Large intestine (tissue), 3 donors: ENCODE data around the gene EIF3CL. TPM values are rescaled to one million over a fixed set of nuclear protein-coding genes. Genes with fewer than 3 reads are reported as not detected.
A peak's percentile ranks its signal among the peaks of the same experiment; 100 is the strongest.
"Not testable (repeated sequence)": the region's sequence is repeated elsewhere in the genome, so short reads cannot be mapped to it uniquely, and the experiment has no call there.

Source experiments
- DNase-seq, 2 donors: peaks; one replicate each; pipeline versions ENCODE4 v3.0.0 to v3.0.0-alpha.2; 2013
- H3K27ac ChIP-seq: one replicate; pipeline ENCODE4 v1.5.1; 2013; ENCODE audit warnings: low read length
- H3K27me3 ChIP-seq: 2 replicates; pipeline ENCODE4 v1.6.1; 2013; ENCODE audit warnings: low read length; ENCODE audit not compliant: control insufficient read depth, insufficient read depth
- H3K36me3 ChIP-seq: 2 replicates; pipeline ENCODE4 v1.6.1; 2013; ENCODE audit warnings: low read length; ENCODE audit not compliant: control insufficient read depth, insufficient read depth
- H3K4me1 ChIP-seq: one replicate; pipeline ENCODE4 v1.6.1; 2013; ENCODE audit warnings: low read length; ENCODE audit not compliant: control insufficient read depth, insufficient read depth
- H3K4me3 ChIP-seq: one replicate; pipeline ENCODE4 v1.5.1; 2013; ENCODE audit warnings: low read length
- H3K9me3 ChIP-seq: one replicate; pipeline ENCODE4 v1.6.1; 2013; ENCODE audit warnings: mild to moderate bottlenecking, low read depth, low read length, moderate library complexity; ENCODE audit not compliant: control insufficient read depth
- WGBS: methylation state at CpG from one replicate; pipeline ENCODE4 v1.1.5; 2013; ENCODE audit warnings: low lambda C conversion rate; ENCODE audit not compliant: insufficient coverage; 5-methylcytosine and 5-hydroxymethylcytosine counted together
- polyA plus RNA-seq: library from polyadenylated mRNA; unstranded; fragments of 120-200 nt; gene quantifications from one replicate; pipeline ENCODE4 v1.2.1, GENCODE V29; 2013

Gene EIF3CL
- polyA plus RNA-seq, 1 donor, result 73.4 TPM

DNA sequence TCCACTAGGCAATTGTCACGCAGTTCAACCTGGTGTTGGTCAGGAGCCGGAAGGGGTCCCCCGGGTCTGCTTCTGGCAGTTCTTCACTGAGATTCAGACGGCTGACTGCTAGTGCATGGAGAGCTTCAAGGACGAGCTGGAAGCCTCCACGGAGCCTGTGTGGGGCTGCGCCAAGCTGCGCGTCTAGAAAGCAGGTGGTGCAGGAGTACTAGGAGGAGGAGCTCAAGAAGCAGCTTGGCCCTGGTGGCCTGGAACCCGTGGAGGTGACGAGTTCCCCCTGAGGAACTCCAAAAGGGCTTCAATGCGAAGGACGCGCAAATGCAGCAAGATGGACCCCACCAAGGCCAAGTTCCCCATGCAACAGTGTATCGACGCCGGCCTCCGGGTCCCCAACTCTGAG lies 10.9 kb upstream of the EIF3CL start:
- not testable (repeated sequence) for H3K4me3 ChIP-seq, H3K27me3 ChIP-seq, H3K27ac ChIP-seq, H3K36me3 ChIP-seq, H3K4me1 ChIP-seq, H3K9me3 ChIP-seq
- DNase-seq, result peak in 1 of 2 donors; percentile 0
- WGBS, result no CpG with 5 or more reads among the region's 18 CpGs

- not testable (repeated sequence) for H3K9me3 ChIP-seq, H3K4me3 ChIP-seq, H3K27ac ChIP-seq, H3K36me3 ChIP-seq, DNase-seq, H3K27me3 ChIP-seq, H3K4me1 ChIP-seq
- no CpG with 5 or more reads among the region's 7 CpGs for WGBS
These were observed 9.9 kb upstream of the EIF3CL start for GRCh38 chr16:28413585-28413984.

DNA sequence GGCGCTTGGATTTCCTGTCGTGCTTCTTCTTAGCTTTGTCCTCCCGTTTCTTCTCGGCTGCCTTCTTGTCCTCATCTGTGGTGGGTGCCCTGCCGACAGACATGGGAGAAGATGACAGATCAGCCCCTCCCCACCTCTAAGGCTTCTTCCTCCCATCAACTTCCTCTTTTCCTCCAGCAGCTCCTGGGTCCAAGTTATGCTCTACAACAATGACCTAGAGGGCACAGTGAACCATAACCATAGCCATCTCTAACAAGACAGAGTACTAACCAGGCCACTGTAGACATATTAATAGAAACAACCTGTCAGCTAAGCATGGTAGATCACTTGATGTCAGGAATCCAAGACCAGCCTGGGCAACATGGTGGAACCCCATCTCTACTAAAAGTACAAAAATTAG lies 11.6 kb downstream of the EIF3CL start:
- not testable (repeated sequence) for H3K4me1 ChIP-seq, H3K4me3 ChIP-seq, H3K27ac ChIP-seq, DNase-seq, H3K36me3 ChIP-seq, H3K27me3 ChIP-seq, H3K9me3 ChIP-seq
- no CpG with 5 or more reads among the region's 5 CpGs for WGBS

DNA sequence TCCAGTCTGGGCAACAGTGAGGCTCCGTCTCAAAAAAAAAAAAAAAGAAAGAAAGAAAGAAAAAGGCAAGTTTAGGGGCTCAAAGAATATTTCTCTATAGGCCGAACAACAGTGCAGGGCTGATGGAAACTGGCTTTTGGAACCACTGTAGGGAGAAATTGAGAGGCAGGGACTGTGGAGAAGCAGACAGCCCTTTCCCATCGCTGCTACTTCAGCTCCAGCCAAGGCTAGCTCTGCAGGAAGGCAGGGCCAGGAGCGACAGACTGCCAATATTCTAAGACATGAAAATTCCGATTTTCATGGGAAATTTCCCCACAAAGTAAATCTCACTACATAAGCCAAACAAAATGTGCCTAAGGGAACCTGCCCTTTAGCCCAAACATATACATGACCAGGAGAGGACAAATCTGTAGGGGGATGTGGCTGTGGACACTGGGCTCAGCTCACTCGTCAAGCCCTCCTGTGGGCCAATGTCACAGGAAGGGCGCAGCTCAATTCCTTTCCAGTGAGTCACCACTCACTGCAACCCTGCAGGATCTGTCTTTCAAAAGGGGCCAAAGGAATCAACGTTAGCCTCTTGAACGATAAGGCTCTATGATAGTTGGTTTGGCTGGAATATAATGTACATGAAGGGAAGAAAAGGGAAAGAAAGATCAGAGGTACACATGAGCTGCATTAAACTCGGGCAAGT lies 21.3 kb downstream of the EIF3CL start:
- WGBS, result no CpG with 5 or more reads among the region's 10 CpGs
- not testable (repeated sequence) for H3K36me3 ChIP-seq, H3K4me3 ChIP-seq, H3K4me1 ChIP-seq, H3K9me3 ChIP-seq, H3K27ac ChIP-seq, H3K27me3 ChIP-seq, DNase-seq

DNA sequence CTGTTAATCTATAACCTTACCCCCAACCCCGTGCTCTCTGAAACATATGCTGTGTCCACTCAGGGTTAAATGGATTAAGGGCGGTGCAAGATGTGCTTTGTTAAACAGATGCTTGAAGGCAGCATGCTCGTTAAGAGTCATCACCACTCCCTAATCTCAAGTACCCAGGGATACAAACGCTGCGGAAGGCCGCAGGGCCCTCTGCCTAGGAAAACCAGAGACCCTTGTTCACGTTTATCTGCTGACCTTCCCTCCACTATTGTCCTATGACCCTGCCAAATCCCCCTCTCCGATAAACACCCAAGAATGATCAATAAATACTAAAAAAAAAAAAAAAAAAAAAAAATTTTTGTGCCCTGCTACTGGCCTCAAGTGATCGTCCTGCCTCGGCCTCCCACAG lies 25.8 kb downstream of the EIF3CL start:
- H3K9me3 ChIP-seq, H3K36me3 ChIP-seq, H3K4me3 ChIP-seq, H3K27me3 ChIP-seq, DNase-seq, H3K4me1 ChIP-seq, H3K27ac ChIP-seq: not testable (repeated sequence)
- WGBS, result no CpG with 5 or more reads among the region's 10 CpGs

DNA sequence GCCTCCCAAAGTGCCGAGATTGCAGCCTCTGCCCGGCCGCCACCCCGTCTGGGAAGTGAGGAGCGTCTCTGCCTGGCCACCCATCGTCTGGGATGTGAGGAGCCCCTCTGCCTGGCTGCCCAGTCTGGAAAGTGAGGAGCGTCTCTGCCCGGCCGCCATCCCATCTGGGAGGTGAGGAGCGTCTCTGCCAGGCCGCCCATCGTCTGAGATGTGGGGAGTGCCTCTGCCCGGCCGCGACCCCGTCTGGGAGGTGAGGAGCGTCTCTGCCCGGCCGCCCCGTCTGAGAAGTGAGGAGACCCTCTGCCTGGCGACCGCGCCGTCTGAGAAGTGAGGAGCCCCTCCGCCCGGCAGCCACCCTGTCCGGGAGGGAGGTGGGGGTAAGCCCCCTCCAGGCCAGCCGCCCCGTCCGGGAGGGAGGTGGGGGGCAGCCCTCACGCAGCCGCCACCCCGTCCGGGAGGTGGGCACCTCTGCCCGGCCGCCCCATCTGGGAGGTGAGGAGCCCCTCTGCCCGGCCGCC lies 26.5 kb downstream of the EIF3CL start:
- H3K9me3 ChIP-seq, H3K27ac ChIP-seq, DNase-seq, H3K36me3 ChIP-seq, H3K4me1 ChIP-seq, H3K27me3 ChIP-seq, H3K4me3 ChIP-seq: not testable (repeated sequence)
- no CpG with 5 or more reads among the region's 38 CpGs for WGBS

- not testable (repeated sequence) for H3K4me1 ChIP-seq, H3K36me3 ChIP-seq, H3K27ac ChIP-seq, H3K4me3 ChIP-seq, H3K9me3 ChIP-seq, DNase-seq, H3K27me3 ChIP-seq
- WGBS, result no CpG with 5 or more reads among the region's 8 CpGs
These were observed 28.5 kb downstream of the EIF3CL start for GRCh38 chr16:28375115-28375514.

DNA sequence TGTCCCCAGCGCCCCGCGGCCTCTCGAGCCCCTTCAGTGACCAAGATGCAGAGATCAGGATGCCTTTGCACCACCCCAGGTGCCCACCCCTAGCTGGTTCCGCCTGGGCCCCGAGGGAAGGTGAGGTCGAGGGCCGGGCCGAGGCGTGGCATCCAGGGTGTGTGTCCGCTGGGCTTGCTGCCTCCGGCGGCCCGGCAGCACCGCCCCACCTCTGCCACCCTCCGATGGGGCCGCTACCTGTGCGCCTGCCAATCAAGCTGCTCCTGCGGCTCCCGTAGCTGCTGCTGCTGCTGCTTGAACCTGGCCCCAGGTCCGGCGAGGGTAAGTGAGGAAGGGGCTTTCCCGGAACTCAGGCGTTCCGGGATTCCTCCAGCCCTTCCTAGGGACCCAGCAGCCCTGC lies 29.4 kb downstream of the EIF3CL start:
- H3K27ac ChIP-seq, DNase-seq, H3K4me1 ChIP-seq, H3K9me3 ChIP-seq, H3K36me3 ChIP-seq, H3K27me3 ChIP-seq, H3K4me3 ChIP-seq: not testable (repeated sequence)
- no CpG with 5 or more reads among the region's 25 CpGs for WGBS

DNA sequence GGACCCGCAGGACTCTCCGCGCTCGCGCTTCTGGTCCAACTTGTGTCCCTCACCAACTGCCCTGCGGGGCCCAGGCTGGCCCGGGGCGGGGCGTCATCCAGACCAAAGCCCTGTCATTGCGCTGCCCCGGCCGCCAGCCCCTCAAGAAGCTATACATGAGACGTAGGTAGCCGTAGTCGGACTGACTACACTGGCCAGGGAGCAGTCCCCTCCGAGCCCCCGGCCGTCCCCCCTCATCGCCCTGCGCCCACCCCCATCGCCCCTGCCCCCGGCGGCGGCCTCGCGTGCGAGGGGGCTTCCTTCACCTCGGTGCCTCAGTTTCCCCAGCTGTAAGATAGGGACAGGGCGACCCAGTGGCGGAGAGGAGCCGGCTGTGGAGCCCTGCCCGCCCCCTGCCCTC lies 35.7 kb downstream of the EIF3CL start:
- H3K4me1 ChIP-seq, result not testable (repeated sequence)
- peak in 1 of 2 donors; percentile 0 for DNase-seq
- no CpG with 5 or more reads among the region's 32 CpGs for WGBS

DNA sequence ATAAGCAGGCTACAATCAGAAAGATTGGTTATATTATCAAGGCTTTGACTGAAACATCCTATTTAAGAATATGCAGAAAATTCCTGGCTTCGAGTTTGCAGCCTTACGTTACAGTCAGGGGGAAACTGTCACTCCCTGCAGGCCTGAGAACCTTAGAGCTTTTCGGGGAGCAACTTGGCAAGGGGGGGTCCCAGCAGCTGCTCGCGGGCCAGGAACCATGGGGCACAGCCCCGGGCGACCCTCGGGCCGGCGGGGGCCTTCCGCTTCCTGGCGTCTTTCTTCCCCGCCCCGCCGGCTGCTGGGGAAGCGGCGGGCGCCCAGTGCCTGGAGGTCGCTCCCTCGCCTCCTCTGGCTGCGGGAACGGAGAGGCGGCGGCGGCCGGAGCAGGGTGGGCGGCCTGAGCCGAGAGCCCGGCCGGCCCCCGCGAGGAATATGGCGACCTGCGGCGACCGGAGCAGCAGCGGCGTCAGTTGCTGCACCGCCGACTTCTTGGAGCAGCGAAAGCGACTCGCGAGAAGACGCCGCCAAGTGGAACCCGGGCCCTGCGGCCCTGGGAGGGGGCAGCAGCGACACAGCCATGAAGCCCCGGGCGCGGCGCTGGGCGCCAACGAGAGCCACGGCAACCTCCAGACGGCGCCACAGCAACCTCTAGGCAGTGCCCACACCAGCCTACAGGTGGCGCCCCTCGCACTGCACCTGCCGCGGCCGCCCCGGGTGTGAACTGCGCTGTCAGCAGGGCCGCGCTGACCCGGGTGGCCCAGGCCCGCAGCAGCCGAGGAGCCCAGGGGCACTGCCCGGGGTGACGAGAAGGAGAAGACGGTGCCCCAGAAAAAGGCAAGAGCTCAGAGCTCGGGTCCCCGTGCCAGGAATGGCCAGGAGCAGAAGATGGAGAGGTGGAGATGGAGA lies 39.1 kb downstream of the EIF3CL start:
- H3K9me3 ChIP-seq, H3K27me3 ChIP-seq, DNase-seq, H3K4me3 ChIP-seq, H3K27ac ChIP-seq, H3K36me3 ChIP-seq, H3K4me1 ChIP-seq: not testable (repeated sequence)
- WGBS, result no CpG with 5 or more reads among the region's 75 CpGs

More for the DNA sequence above, 35.7 kb downstream of the EIF3CL start:
- H3K36me3 ChIP-seq, H3K27ac ChIP-seq, H3K9me3 ChIP-seq, H3K4me3 ChIP-seq, H3K27me3 ChIP-seq: not testable (repeated sequence)
